HepG2 (cell line): Measurements from ENCODE around the gene HEY2. TPM values are rescaled to one million over a fixed set of nuclear protein-coding genes. Genes with fewer than 3 reads are reported as not detected.

Source experiments
- ESRRA ChIP-seq: sonication (generic); formaldehyde crosslinking; IDR thresholded peaks from 2 replicates; pipeline ENCODE4 v1.5.1; 2020; ENCODE audit warnings: mild to moderate bottlenecking, low read depth, missing genetic modification reagents
- MAF1 ChIP-seq: sonication (generic); formaldehyde crosslinking; IDR thresholded peaks from 2 replicates; pipeline ENCODE4 v1.5.0; 2020; ENCODE audit warnings: missing genetic modification reagents, borderline replicate concordance
- MED1 ChIP-seq: sonication (generic); formaldehyde crosslinking; IDR thresholded peaks from 2 replicates; pipeline ENCODE4 v1.4.0; 2020; ENCODE audit warnings: missing genetic modification reagents
- MIXL1 ChIP-seq: IDR thresholded peaks from 2 replicates; pipeline ENCODE4 v1.6.1; 2016
- TOE1 ChIP-seq: sonication (generic); formaldehyde crosslinking; IDR thresholded peaks from 2 replicates; pipeline ENCODE4 v1.4.0; 2020; ENCODE audit warnings: mild to moderate bottlenecking, missing genetic modification reagents
- XBP1 ChIP-seq: sonication (generic); formaldehyde crosslinking; IDR thresholded peaks from 2 replicates; pipeline ENCODE4 v1.5.0; 2020; ENCODE audit warnings: missing genetic modification reagents
- ZBTB42 ChIP-seq: sonication (generic); formaldehyde crosslinking; IDR thresholded peaks from 2 replicates; pipeline ENCODE4 v1.5.0; 2020; ENCODE audit warnings: mild to moderate bottlenecking, missing genetic modification reagents
- ZNF337 ChIP-seq: sonication (generic); formaldehyde crosslinking; IDR thresholded peaks from 2 replicates; pipeline ENCODE4 v1.5.1; 2020; ENCODE audit warnings: missing genetic modification reagents, low read depth, mild to moderate bottlenecking, borderline replicate concordance
- ZNF367 ChIP-seq: sonication (generic); formaldehyde crosslinking; IDR thresholded peaks from 2 replicates; pipeline ENCODE4 v1.4.0; 2020; ENCODE audit warnings: missing genetic modification reagents, borderline replicate concordance
- ZNF780A ChIP-seq: sonication (generic); formaldehyde crosslinking; IDR thresholded peaks from 2 replicates; pipeline ENCODE4 v1.8.0; 2022; ENCODE audit warnings: mild to moderate bottlenecking, missing genetic modification reagents, moderate library complexity
- polyA plus RNA-seq, 8 experiments: library from polyadenylated mRNA; depleted of rRNA in 3 of 8; stranded (reverse) in 7 of 8; unstranded in 1 of 8; fragments of >200 nt; fragmentation: Illumina TruSeq in 4 of 8; extraction: Trizol in 4 of 8; gene quantifications; 2 replicates each; pipeline versions ENCODE4 v1.2.1 to v1.2.3, GENCODE V29; 2011 to 2016; ENCODE audit warnings: low read depth in 4 of 8, missing spikeins in 1 of 8, mixed read lengths in 1 of 8; ENCODE audit not compliant: insufficient read depth in 1 of 8
- total RNA-seq, 5 experiments: library from RNA; depleted of rRNA; stranded (reverse); fragments of >200 nt; fragmentation: Illumina TruSeq; extraction: Trizol; gene quantifications; 2 replicates each; pipeline ENCODE4 v1.2.3, GENCODE V29; 2016; ENCODE audit warnings: low read depth in 1 of 5
- TF ChIP-seq, protein P1 (sequence below), 2 experiments: sonication (generic) in 1 of 2; formaldehyde crosslinking in 1 of 2; IDR thresholded peaks; 2 replicates each; pipeline versions ENCODE4 v1.4.0 to v1.6.1; 2016 to 2020; ENCODE audit warnings: borderline replicate concordance in 1 of 2, low read depth in 1 of 2, mild to moderate bottlenecking in 1 of 2, missing genetic modification reagents in 1 of 2
- TF ChIP-seq, protein P2 (sequence below): sonication (generic); formaldehyde crosslinking; IDR thresholded peaks from 2 replicates; pipeline ENCODE4 v1.4.0; 2020; ENCODE audit warnings: mild to moderate bottlenecking, missing genetic modification reagents
- TF ChIP-seq, protein P3 (sequence below): IDR thresholded peaks from 2 replicates; pipeline ENCODE4 v1.6.1; 2016; ENCODE audit warnings: control low read depth
- TF ChIP-seq, protein P4 (sequence below): sonication (generic); formaldehyde crosslinking; IDR thresholded peaks from 2 replicates; pipeline ENCODE4 v1.4.0; 2020; ENCODE audit warnings: missing genetic modification reagents, borderline replicate concordance
- TF ChIP-seq, protein P5 (sequence below): sonication (generic); formaldehyde crosslinking; IDR thresholded peaks from 2 replicates; pipeline ENCODE4 v1.4.0; 2020; ENCODE audit warnings: missing genetic modification reagents
- TF ChIP-seq, protein P6 (sequence below): sonication (generic); formaldehyde crosslinking; IDR thresholded peaks from 2 replicates; pipeline ENCODE4 v1.4.0; 2020; ENCODE audit warnings: mild to moderate bottlenecking, missing genetic modification reagents

HEY2 gene
- total and polyA plus RNA-seq, 2 of the 13 experiments (the other 11 are each of a cell fraction or from before 2014, with no cell fraction given) = 0.04 TPM

DNA sequence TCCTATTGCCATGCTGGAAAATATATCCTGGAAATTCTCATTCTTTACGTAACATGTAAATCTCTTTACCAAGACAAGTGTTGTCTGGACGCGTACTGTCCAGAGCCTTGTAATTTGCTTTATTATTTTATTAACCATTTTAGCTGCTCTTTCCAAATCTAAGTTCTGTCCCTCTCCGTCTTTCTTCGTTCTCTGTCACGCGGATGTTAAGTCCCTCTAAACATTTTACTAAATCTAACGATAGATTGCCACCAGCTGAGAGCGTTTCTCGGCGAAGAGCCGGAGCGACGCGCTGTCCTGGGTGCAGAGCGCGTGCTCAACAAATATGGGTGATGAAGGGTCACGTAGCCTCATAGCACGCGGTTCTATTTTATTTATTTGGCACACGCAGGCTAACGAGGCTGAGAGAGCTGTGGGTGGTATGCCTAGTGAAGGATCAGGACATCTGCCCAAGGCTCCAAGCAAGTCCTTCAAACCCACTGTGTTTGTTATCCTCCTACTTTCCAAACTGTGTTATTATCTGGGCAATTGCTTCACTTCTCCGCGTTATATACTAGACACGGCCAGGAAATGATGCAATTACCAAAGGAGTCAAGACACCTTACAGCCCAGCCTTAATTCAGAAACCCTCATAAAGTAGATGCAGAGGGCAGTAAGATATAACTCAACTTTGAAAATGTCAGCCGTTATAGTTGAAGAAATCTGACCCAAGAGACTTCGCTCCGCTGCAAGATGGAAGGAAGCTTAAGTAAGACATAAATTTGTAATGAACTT lies 31.3 kb downstream of the HEY2 start (continued):
- TF ChIP-seq, protein P1, sequence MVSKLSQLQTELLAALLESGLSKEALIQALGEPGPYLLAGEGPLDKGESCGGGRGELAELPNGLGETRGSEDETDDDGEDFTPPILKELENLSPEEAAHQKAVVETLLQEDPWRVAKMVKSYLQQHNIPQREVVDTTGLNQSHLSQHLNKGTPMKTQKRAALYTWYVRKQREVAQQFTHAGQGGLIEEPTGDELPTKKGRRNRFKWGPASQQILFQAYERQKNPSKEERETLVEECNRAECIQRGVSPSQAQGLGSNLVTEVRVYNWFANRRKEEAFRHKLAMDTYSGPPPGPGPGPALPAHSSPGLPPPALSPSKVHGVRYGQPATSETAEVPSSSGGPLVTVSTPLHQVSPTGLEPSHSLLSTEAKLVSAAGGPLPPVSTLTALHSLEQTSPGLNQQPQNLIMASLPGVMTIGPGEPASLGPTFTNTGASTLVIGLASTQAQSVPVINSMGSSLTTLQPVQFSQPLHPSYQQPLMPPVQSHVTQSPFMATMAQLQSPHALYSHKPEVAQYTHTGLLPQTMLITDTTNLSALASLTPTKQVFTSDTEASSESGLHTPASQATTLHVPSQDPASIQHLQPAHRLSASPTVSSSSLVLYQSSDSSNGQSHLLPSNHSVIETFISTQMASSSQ (IDR thresholded peaks at IDR 0.05; ENCODE audit: low read depth) = 0 out of 2 replicates have a peak, but pooled peaks have one; percentile 18
- TF ChIP-seq, protein P1 (CRISPR knock-in tag; IDR thresholded peaks at IDR 0.05; ENCODE audit: borderline replicate concordance) = no peak
- TF ChIP-seq, protein P2, sequence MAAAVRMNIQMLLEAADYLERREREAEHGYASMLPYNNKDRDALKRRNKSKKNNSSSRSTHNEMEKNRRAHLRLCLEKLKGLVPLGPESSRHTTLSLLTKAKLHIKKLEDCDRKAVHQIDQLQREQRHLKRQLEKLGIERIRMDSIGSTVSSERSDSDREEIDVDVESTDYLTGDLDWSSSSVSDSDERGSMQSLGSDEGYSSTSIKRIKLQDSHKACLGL = peak; percentile 74; the same call in 1 of the 2 replicates
- TF ChIP-seq, protein P3, sequence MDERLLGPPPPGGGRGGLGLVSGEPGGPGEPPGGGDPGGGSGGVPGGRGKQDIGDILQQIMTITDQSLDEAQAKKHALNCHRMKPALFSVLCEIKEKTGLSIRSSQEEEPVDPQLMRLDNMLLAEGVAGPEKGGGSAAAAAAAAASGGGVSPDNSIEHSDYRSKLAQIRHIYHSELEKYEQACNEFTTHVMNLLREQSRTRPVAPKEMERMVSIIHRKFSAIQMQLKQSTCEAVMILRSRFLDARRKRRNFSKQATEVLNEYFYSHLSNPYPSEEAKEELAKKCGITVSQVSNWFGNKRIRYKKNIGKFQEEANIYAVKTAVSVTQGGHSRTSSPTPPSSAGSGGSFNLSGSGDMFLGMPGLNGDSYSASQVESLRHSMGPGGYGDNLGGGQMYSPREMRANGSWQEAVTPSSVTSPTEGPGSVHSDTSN (CRISPR knock-in tag) = no peak
- TF ChIP-seq, protein P4, sequence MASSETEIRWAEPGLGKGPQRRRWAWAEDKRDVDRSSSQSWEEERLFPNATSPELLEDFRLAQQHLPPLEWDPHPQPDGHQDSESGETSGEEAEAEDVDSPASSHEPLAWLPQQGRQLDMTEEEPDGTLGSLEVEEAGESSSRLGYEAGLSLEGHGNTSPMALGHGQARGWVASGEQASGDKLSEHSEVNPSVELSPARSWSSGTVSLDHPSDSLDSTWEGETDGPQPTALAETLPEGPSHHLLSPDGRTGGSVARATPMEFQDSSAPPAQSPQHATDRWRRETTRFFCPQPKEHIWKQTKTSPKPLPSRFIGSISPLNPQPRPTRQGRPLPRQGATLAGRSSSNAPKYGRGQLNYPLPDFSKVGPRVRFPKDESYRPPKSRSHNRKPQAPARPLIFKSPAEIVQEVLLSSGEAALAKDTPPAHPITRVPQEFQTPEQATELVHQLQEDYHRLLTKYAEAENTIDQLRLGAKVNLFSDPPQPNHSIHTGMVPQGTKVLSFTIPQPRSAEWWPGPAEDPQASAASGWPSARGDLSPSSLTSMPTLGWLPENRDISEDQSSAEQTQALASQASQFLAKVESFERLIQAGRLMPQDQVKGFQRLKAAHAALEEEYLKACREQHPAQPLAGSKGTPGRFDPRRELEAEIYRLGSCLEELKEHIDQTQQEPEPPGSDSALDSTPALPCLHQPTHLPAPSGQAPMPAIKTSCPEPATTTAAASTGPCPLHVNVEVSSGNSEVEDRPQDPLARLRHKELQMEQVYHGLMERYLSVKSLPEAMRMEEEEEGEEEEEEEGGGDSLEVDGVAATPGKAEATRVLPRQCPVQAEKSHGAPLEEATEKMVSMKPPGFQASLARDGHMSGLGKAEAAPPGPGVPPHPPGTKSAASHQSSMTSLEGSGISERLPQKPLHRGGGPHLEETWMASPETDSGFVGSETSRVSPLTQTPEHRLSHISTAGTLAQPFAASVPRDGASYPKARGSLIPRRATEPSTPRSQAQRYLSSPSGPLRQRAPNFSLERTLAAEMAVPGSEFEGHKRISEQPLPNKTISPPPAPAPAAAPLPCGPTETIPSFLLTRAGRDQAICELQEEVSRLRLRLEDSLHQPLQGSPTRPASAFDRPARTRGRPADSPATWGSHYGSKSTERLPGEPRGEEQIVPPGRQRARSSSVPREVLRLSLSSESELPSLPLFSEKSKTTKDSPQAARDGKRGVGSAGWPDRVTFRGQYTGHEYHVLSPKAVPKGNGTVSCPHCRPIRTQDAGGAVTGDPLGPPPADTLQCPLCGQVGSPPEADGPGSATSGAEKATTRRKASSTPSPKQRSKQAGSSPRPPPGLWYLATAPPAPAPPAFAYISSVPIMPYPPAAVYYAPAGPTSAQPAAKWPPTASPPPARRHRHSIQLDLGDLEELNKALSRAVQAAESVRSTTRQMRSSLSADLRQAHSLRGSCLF (CRISPR knock-in tag) = 0 out of 2 replicates have a peak, but pooled peaks have one; percentile 29
- no peak for TF ChIP-seq ZBTB42 (CRISPR knock-in tag)
- no peak for TF ChIP-seq ZNF367 (CRISPR knock-in tag)
- TF ChIP-seq MAF1 (CRISPR knock-in tag) = no peak; the same call in 1 of the 2 replicates
- TF ChIP-seq ZNF337 (CRISPR knock-in tag) = peak; percentile 56; the same call in 1 of the 2 replicates
- TF ChIP-seq, protein P5, sequence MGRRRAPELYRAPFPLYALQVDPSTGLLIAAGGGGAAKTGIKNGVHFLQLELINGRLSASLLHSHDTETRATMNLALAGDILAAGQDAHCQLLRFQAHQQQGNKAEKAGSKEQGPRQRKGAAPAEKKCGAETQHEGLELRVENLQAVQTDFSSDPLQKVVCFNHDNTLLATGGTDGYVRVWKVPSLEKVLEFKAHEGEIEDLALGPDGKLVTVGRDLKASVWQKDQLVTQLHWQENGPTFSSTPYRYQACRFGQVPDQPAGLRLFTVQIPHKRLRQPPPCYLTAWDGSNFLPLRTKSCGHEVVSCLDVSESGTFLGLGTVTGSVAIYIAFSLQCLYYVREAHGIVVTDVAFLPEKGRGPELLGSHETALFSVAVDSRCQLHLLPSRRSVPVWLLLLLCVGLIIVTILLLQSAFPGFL = no peak
- TF ChIP-seq MIXL1 (CRISPR knock-in tag) = no peak
- no peak for TF ChIP-seq TOE1 (CRISPR knock-in tag)
- TF ChIP-seq ZNF780A (CRISPR knock-in tag) = no peak
- peak; percentile 62 for TF ChIP-seq MED1
- TF ChIP-seq, protein P6, sequence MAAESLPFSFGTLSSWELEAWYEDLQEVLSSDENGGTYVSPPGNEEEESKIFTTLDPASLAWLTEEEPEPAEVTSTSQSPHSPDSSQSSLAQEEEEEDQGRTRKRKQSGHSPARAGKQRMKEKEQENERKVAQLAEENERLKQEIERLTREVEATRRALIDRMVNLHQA = no peak
- TF ChIP-seq XBP1 = 0 out of 2 replicates have a peak, but pooled peaks have one; percentile 38
- TF ChIP-seq ESRRA = 0 out of 2 replicates have a peak, but pooled peaks have one; percentile 16
